ENCODE results near the gene CNST. TPM values are rescaled to one million over a fixed set of nuclear protein-coding genes. Genes with fewer than 3 reads are reported as not detected.

Gene CNST
- total RNA-seq, 1 experiment from 2014 or later, result 21.7 TPM

- intact Hi-C loops (cut with micrococcal nuclease; ENCODE audit: unreplicated experiment), result no loop called here
- no peak for TF ChIP-seq CTCF (IDR thresholded peaks at IDR 0.05; ENCODE audit: unreplicated experiment)
- CTCF ChIA-PET, result interaction anchor here (0.7 kb wide), 1 partner anchor 63 kb away, joined by 3 read pairs; no protein-coding TSS in a partner anchor
- peaks cover 9% of the 10 kb centered on the region for H3K27me3 Mint-ChIP-seq (ENCODE audit: unreplicated experiment)
- H3K9me3 Mint-ChIP-seq (ENCODE audit: low read depth, unreplicated experiment), result no peaks in the 10 kb centered on the region
- H3K36me3 Mint-ChIP-seq (ENCODE audit: insufficient read depth, unreplicated experiment), result no peaks in the 10 kb centered on the region
- no TSS peak for BruUV-seq (replicated peaks)
- no peak for DNase-seq
- peaks cover 10% of the 10 kb centered on the region for H3K4me1 Mint-ChIP-seq (ENCODE audit: low read depth, unreplicated experiment)
- H3K27ac Mint-ChIP-seq (ENCODE audit: unreplicated experiment), result no peak overlapping the region
- no peak overlapping the region for H3K4me3 Mint-ChIP-seq (ENCODE audit: low read depth, unreplicated experiment)
These were observed 111.6 kb downstream of the CNST start for GRCh38 chr1:246677842-246678241.

GRCh38 chr1:246678816-246679793, 112.8 kb downstream of the CNST start:
- no peak for TF ChIP-seq CTCF (IDR thresholded peaks at IDR 0.05; ENCODE audit: unreplicated experiment)
- no peaks in the 10 kb centered on the region for H3K36me3 Mint-ChIP-seq (ENCODE audit: insufficient read depth, unreplicated experiment)
- H3K27ac Mint-ChIP-seq (ENCODE audit: unreplicated experiment), result no peak overlapping the region
- peaks cover 9% of the 10 kb centered on the region for H3K27me3 Mint-ChIP-seq (ENCODE audit: unreplicated experiment)
- intact Hi-C loops (cut with micrococcal nuclease; ENCODE audit: unreplicated experiment), result no loop called here
- CTCF ChIA-PET, result no interaction called here
- no peak overlapping the region for H3K4me3 Mint-ChIP-seq (ENCODE audit: low read depth, unreplicated experiment)
- H3K4me1 Mint-ChIP-seq (ENCODE audit: low read depth, unreplicated experiment), result peaks cover 3% of the 10 kb centered on the region
- DNase-seq, result no peak
- BruUV-seq (replicated peaks), result no TSS peak
- no peaks in the 10 kb centered on the region for H3K9me3 Mint-ChIP-seq (ENCODE audit: low read depth, unreplicated experiment)

DNA sequence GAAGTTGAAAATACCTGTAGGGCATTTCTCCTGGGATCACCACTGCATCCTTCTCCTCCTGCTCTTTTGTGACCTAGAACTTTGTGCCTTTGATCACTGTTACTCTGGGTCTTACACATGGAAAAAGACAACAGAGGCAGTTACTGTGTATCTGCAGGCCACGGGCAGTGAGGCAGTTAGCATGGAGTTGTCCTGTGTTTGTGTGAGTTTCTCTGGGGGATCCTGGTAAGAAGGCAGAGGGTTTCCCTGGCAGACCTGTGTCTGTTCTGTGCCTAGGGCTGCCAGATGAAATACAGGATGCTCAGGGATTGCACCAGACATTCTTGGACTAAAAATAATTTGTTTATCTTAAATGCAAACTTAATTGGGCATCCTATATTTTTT, 113.5 kb downstream of the CNST start:
- H3K4me1 Mint-ChIP-seq (ENCODE audit: low read depth, unreplicated experiment), result no peaks in the 10 kb centered on the region
- peaks cover 9% of the 10 kb centered on the region for H3K27me3 Mint-ChIP-seq (ENCODE audit: unreplicated experiment)
- BruUV-seq (replicated peaks), result no TSS peak
- no peak overlapping the region for H3K4me3 Mint-ChIP-seq (ENCODE audit: low read depth, unreplicated experiment)
- peaks cover under 1% of the 10 kb centered on the region for H3K9me3 Mint-ChIP-seq (ENCODE audit: low read depth, unreplicated experiment)
- intact Hi-C loops (cut with micrococcal nuclease; ENCODE audit: unreplicated experiment), result no loop called here
- CTCF ChIA-PET, result no interaction called here
- TF ChIP-seq CTCF (IDR thresholded peaks at IDR 0.05; ENCODE audit: unreplicated experiment), result no peak
- H3K27ac Mint-ChIP-seq (ENCODE audit: unreplicated experiment), result no peak overlapping the region
- no peaks in the 10 kb centered on the region for H3K36me3 Mint-ChIP-seq (ENCODE audit: insufficient read depth, unreplicated experiment)
- DNase-seq, result no peak

DNA sequence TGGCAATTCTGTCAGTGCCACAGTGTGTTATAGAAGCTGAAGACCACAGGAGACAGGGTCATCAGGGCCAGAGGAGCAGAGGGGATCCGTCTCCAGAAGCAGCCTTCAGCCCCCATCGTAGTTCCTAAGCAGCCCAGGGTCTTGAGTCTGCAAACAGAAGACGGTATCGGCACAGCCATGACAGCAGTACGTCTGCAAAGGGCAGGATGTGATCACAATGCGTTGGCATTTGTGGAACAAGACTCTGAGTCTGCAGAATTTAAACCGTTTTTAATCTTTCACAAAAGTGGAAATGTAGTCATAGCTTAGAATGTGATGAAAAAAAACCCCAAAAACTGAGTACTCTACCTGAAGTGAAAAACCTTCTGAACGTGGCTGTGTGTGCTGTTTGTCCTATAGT, 113.9 kb downstream of the CNST start:
- no peak for DNase-seq
- peaks cover 9% of the 10 kb centered on the region for H3K27me3 Mint-ChIP-seq (ENCODE audit: unreplicated experiment)
- H3K9me3 Mint-ChIP-seq (ENCODE audit: low read depth, unreplicated experiment), result peaks cover 2% of the 10 kb centered on the region
- H3K27ac Mint-ChIP-seq (ENCODE audit: unreplicated experiment), result no peak overlapping the region
- CTCF ChIA-PET, result no interaction called here
- H3K4me3 Mint-ChIP-seq (ENCODE audit: low read depth, unreplicated experiment), result no peak overlapping the region
- H3K36me3 Mint-ChIP-seq (ENCODE audit: insufficient read depth, unreplicated experiment), result no peaks in the 10 kb centered on the region
- no peak for TF ChIP-seq CTCF (IDR thresholded peaks at IDR 0.05; ENCODE audit: unreplicated experiment)
- BruUV-seq (replicated peaks), result no TSS peak
- intact Hi-C loops (cut with micrococcal nuclease; ENCODE audit: unreplicated experiment), result no loop called here
- H3K4me1 Mint-ChIP-seq (ENCODE audit: low read depth, unreplicated experiment), result no peaks in the 10 kb centered on the region

All from Calu3 (cell line).